HG03139 (cell line): ENCODE results near the gene COL8A1.

Source experiments
- ATAC-seq: cut with Tn5 transposase; IDR thresholded peaks from one replicate; pipeline ENCODE4 v1.9.1; 2021; ENCODE audit not compliant: unreplicated experiment

The COL8A1 gene

GRCh38 chr3:99668044-99668443 lies 29.6 kb downstream of the COL8A1 start:
- ATAC-seq: no peak

GRCh38 chr3:99669879-99670555 lies 31.6 kb downstream of the COL8A1 start:
- ATAC-seq: no peak

GRCh38 chr3:99670556-99670950 lies 32.2 kb downstream of the COL8A1 start:
- no peak for ATAC-seq

GRCh38 chr3:99674086-99674789 lies 35.8 kb downstream of the COL8A1 start:
- no peak for ATAC-seq

GRCh38 chr3:99678023-99678422 lies 39.6 kb downstream of the COL8A1 start:
- ATAC-seq: no peak

- no peak for ATAC-seq
Observed at GRCh38 chr3:99678896-99679295, 40.5 kb downstream of the COL8A1 start.

- ATAC-seq: no peak
Observed at GRCh38 chr3:99681512-99681911, 43.1 kb downstream of the COL8A1 start.

GRCh38 chr3:99681976-99682375 lies 43.6 kb downstream of the COL8A1 start:
- no peak for ATAC-seq

GRCh38 chr3:99683465-99683864 lies 45.1 kb downstream of the COL8A1 start:
- no peak for ATAC-seq

- no peak for ATAC-seq
Observed at GRCh38 chr3:99683876-99684275, 45.5 kb downstream of the COL8A1 start.

- no peak for ATAC-seq
Observed at GRCh38 chr3:99684644-99685043, 46.2 kb downstream of the COL8A1 start.

- no peak for ATAC-seq
Observed at GRCh38 chr3:99686469-99686868, 48.1 kb downstream of the COL8A1 start.

GRCh38 chr3:99686955-99687612 lies 48.7 kb downstream of the COL8A1 start:
- no peak for ATAC-seq

GRCh38 chr3:99690761-99691369 lies 52.5 kb downstream of the COL8A1 start:
- no peak for ATAC-seq

- no peak for ATAC-seq
Observed at GRCh38 chr3:99693636-99694035, 55.2 kb downstream of the COL8A1 start.

GRCh38 chr3:99696497-99696896 lies 58.1 kb downstream of the COL8A1 start:
- ATAC-seq: no peak

- ATAC-seq: no peak
Observed at GRCh38 chr3:99697250-99697649, 58.9 kb downstream of the COL8A1 start.

GRCh38 chr3:99698932-99699331 lies 60.5 kb downstream of the COL8A1 start:
- no peak for ATAC-seq

- ATAC-seq: no peak
Observed at GRCh38 chr3:99699841-99700240, 61.4 kb downstream of the COL8A1 start.

- no peak for ATAC-seq
Observed at GRCh38 chr3:99700631-99701268, 62.4 kb downstream of the COL8A1 start.
